EH (cell line): ENCODE measurements around the gene ZNF83.

Experiments
- DNase-seq: peaks from one replicate; pipeline ENCODE4 v3.0.0-alpha.2; 2015; ENCODE audit warnings: low read depth

ZNF83 gene

DNA sequence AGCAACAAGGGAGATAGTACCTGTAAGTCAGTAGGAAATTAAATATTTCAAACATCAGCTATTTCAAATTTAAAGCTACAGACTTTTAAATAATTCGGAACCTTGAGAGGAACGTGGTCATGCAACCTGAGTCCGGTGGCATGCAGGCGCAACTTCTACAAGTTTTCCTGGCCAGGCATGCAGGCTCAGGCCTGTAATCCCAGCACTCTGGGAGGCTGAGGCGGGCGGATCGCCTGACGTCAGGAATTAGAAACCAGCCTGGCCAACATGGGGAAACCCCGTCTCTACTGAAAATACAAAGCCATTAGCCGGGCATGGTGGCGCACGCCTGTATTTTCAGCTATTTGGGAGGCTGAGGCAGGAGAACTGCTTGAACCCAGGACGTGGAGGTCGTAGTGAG lies 70.2 kb downstream of the ZNF83 start:
- no peak for DNase-seq

DNA sequence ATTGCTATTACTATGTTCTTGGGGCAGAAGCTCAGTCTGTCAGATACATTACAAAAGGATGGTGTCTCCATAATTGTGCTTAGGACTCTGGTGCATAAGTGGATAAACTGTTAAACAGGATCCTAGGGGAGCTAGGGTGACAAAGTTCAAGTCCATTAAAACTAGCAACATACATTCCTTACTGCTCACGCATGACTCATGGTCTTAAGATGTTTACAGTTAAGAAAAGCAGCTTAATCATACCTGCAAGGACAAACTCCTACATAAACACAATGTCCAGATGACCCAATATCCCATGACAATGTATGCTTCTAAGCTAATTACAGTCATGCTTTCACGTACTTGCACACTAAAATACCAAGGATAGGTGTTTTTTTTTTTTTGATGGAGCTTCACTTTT lies 71.6 kb downstream of the ZNF83 start:
- peak; percentile 61 for DNase-seq

DNA sequence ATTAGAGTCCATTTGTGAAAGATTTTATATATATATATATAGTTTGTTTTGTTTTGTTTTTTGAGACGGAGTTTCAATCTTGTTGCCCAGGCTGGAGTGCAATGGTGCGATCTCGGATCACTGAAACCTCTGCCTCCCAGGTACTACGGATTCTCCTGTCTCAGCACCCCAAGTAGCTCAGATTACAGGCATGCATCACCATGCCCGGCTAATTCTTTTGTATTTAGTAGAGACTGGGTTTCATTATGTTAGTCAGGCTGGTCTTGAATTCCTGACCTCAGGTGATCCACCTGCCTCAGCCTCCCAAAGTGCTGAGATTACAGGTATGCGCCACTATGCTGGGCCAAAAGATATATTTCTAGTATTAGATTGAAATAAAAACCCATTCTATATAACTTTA lies 72.0 kb downstream of the ZNF83 start:
- no peak for DNase-seq
